Subcutaneous abdominal adipose tissue (tissue), 5 donors: ENCODE results near the gene LRTM2.

ENCODE experiments used
- H3K27ac ChIP-seq: one replicate; pipeline ENCODE4 v1.7.0; 2013; ENCODE audit warnings: low read depth, mild to moderate bottlenecking, inconsistent platforms, low read length, moderate library complexity
- H3K27me3 ChIP-seq, 5 donors: one replicate each; pipeline ENCODE4 v1.7.0; 2013; ENCODE audit warnings: low read length in 5 of 5, inconsistent platforms in 1 of 5; ENCODE audit not compliant: control insufficient read depth in 5 of 5, insufficient read depth in 4 of 5
- H3K36me3 ChIP-seq, 5 donors: one replicate each; pipeline ENCODE4 v1.7.0; 2013; ENCODE audit warnings: low read length in 5 of 5; ENCODE audit not compliant: control insufficient read depth in 5 of 5, insufficient read depth in 5 of 5
- H3K4me1 ChIP-seq, 5 donors: one replicate each; pipeline ENCODE4 v1.7.0; 2013; ENCODE audit warnings: low read length in 5 of 5, mild to moderate bottlenecking in 3 of 5, moderate library complexity in 1 of 5; ENCODE audit not compliant: control insufficient read depth in 5 of 5, insufficient read depth in 5 of 5
- H3K4me3 ChIP-seq, 5 donors: one replicate each; pipeline ENCODE4 v1.7.0; 2013; ENCODE audit warnings: low read length in 5 of 5, low read depth in 1 of 5
- H3K9ac ChIP-seq, 5 donors: one replicate each; pipeline ENCODE4 v1.7.0; 2013; ENCODE audit warnings: low read length in 5 of 5, mild to moderate bottlenecking in 4 of 5, moderate library complexity in 3 of 5
- H3K9me3 ChIP-seq, 5 donors: one replicate each; pipeline ENCODE4 v1.7.0; 2013; ENCODE audit warnings: low read length in 5 of 5; ENCODE audit not compliant: control insufficient read depth in 5 of 5
- donor health status: healthy.
- donor health status: healthy.
- donor health status: healthy.
- donor health status: healthy.
- donor health status: healthy.

The LRTM2 gene

DNA sequence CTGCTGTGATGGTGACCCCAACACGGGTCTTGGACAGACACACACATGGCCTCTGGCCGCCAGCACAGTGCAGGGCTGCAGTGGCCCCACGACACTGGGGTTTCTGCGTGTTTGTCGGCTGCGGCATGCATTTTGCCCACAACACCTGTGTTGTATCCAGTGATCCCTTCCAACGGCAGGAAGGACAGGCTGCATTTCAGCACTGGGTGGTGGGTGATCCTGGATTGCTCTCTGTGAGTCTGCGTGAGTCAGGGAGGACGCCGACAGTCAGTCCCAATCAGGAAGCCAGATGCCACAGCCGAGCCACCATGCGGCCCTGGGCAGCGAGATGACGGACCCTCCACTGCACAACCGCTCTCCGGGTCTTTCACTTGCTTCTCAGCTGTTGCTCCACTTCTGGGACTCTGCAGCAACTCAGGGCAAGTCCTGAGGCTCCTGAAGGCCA is 20.6 kb downstream of the LRTM2 start:
- Histone ChIP-seq H3K4me3 (no peak overlapping the region), H3K9me3 (no peaks in the 10 kb centered on the region), H3K36me3 (no peaks in the 10 kb centered on the region), H3K27me3 (peaks cover 11 to 24% (median 15%) of the 10 kb centered on the region in 5 donors), H3K27ac (no peak overlapping the region), H3K4me1 (no peaks in the 10 kb centered on the region), H3K9ac (no peak overlapping the region)

DNA sequence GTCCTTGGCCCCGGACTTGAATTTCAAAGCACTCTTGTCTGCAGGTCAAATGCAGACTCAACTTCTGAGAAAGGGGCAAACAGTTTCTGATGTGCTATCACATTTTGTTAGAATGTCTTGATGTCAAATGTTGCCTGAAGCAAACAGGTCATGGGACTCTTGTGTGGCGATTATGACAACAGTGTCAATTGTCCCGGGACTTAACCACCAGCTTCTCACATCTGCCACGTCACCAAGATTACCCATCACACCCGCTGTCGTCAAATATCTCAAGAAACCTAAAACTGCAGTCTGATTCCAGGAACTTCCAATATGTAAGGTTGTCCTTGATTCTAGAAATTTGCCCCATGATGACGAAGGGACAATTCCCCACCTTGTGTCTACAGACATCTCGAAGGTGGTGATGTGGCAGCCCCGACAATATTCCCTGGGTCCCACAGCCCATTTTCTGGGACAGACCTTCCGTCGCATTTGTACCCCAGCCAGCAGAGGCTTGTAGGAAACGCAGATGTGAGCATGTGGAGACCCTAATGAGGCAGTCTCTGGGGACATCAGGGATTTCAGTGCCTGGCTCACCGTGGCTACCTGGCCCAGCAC is 21.3 kb downstream of the LRTM2 start:
- no peak overlapping the region for H3K9ac ChIP-seq
- no peaks in the 10 kb centered on the region for H3K36me3 ChIP-seq
- H3K27ac ChIP-seq: no peak overlapping the region
- H3K9me3 ChIP-seq: no peaks in the 10 kb centered on the region
- no peaks in the 10 kb centered on the region for H3K4me1 ChIP-seq
- H3K27me3 ChIP-seq: peaks cover 8 to 24% (median 15%) of the 10 kb centered on the region in 5 donors
- no peak overlapping the region for H3K4me3 ChIP-seq

DNA sequence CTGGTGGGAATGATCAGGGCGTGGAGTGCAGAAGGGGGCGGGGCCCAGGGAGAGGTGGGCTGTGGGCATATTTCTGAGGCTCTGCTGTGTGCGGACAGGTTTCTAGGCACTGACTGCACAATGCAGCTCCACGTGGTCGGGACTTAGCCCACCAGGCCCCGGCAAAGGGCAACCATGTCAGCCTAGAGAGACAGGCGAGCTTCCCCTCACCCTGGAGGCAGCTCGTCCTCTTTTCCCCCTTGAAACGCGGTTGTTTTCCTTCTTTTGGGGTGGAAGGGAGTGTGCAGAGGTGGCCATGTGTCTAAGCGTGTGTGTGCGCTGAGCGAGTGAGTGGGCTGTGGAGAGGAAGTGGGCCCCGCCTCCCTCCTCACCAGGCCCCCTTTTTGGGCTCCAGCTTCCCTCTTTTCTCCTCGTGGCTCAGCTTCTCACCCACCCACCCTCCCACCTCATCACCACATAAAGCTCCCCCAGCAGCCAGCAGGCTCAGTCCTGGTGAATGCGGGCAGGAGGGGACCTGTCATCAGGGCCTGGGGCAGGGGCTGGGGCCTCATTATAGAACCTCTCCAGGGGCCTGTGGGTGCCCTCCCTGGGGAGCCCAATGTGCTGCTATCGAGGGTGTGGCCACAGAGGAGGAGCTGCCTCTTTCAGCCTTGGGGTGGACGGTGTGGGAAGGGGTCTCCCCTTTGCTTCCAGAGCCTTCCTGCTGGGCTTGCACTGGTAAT is 22.0 kb downstream of the LRTM2 start:
- H3K27ac ChIP-seq: no peak overlapping the region
- H3K4me3 ChIP-seq: no peak overlapping the region
- no peaks in the 10 kb centered on the region for H3K4me1 ChIP-seq
- H3K27me3 ChIP-seq: peaks cover 8 to 21% (median 15%) of the 10 kb centered on the region in 5 donors
- no peak overlapping the region for H3K9ac ChIP-seq
- H3K9me3 ChIP-seq: no peaks in the 10 kb centered on the region
- H3K36me3 ChIP-seq: no peaks in the 10 kb centered on the region

DNA sequence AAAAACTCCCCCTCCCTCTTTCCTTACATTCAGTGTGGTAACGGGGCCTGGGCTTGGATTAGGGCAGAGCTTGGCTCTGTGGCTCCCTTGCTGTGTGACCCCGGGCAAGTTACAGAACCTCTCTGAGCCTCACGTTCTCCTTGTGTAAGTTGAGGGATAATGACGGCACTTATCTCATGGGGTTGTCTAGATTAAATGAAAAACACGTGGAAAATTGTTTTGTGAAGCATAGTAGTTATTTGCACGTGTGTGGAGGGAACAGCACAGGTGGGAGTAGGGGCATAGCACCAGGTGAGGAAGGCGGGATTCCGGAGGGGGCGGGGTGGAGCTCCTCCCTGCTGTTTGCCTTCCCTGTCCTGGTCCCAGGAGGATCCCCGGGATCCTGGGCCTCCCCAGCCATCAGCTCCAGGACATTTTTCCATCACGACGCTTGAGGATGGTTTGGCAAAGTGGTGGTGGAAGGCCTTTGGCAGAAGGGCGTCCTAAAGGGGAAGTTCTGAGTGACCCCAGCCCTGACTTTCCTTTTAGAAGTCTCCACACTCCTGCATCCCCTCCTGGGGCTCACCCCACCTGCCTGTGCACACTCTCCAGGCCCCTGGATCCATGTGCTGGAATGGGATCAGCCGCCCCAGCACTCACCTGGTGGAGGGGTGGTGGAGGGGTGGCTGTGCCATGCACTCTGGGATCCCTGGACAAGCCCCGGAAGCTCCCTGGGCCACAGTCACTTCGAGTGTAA is 22.7 kb downstream of the LRTM2 start:
- no peaks in the 10 kb centered on the region for H3K4me1 ChIP-seq
- no peak overlapping the region for H3K9ac ChIP-seq
- no peaks in the 10 kb centered on the region for H3K36me3 ChIP-seq
- no peak overlapping the region for H3K4me3 ChIP-seq
- H3K9me3 ChIP-seq: no peaks in the 10 kb centered on the region
- peaks cover 8 to 18% (median 15%) of the 10 kb centered on the region in 5 donors for H3K27me3 ChIP-seq
- no peak overlapping the region for H3K27ac ChIP-seq

DNA sequence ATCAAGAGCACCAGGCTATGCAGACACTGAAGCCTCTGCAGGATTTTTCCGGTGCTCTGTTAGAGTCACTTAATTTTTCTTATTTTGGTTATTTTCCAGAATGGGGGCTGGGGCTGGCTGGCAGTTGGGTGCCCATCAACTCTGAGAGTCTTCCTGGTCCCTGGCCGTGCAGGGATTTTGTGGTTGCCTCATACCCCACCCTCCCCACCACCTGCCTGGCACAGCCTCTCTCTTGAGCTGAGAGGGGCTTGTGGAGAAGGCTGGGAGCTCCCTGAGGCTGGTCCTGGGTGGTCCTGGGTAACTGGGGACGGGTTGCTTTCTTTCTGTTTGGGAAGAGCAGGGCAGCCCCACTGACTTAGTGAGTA is 23.3 kb downstream of the LRTM2 start:
- H3K36me3 ChIP-seq: no peaks in the 10 kb centered on the region
- no peak overlapping the region for H3K27ac ChIP-seq
- H3K27me3 ChIP-seq: peaks cover 8 to 17% (median 15%) of the 10 kb centered on the region in 5 donors
- H3K9me3 ChIP-seq: no peaks in the 10 kb centered on the region
- no peaks in the 10 kb centered on the region for H3K4me1 ChIP-seq
- no peak overlapping the region for H3K4me3 ChIP-seq
- no peak overlapping the region for H3K9ac ChIP-seq

DNA sequence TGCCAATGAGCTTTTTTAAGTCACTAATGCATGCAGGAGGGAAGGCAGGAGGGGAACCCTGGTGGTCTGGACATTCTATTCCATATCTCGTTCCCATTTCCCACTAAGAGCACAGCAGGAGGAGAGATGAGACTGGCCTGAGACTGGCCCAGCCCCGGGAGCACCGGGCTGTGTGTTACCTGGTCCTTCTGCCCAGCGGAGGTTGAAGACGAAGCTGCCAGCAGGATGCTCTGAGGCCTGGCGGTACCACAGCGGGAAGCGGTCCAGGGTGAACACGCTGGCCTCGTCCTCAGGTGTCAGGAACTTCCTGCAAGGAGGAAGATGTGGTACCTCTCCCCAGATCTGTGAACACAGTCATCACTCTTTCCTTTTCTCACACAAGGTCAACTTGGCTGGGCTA is 23.9 kb downstream of the LRTM2 start:
- Histone ChIP-seq H3K9ac (no peak overlapping the region), H3K4me1 (no peaks in the 10 kb centered on the region), H3K27ac (no peak overlapping the region), H3K27me3 (peaks cover 8 to 17% (median 15%) of the 10 kb centered on the region in 5 donors), H3K9me3 (no peaks in the 10 kb centered on the region), H3K36me3 (no peaks in the 10 kb centered on the region), H3K4me3 (no peak overlapping the region)

DNA sequence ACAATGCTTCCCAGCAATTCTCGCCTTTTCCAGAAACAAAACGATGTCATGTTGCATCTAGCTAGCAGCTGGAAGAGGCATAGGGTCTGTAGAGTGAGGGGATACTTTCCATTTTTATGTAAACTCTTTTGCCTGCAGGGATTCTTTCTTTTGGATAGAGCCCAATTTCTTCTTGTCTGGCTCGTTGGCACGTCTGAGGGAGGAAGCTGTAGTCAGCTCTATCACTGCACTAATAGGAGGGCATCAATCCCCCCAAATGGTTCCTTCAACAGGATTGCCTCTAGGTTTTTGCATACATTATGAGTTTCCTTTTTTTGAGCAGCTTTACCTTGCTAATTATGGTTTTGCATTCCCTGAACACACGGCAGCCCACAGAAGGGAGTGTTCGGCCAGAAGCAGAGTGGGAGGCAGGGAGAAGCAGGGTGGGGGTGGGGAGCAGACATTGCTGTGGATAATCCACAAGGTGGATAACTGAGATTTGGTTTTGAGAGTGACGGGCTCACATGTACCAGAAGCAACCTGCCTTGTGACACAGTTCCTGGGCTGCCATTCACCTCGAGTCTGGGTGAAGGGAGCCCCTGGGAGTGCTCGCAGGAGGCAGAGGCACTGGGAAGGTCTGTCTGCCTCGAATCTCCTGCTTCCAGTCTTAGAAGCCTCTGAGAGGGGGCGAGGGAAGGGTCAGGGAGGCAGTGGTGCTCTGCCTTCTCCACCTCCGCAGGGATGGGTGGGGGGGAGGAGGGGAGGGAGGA is 24.5 kb downstream of the LRTM2 start:
- Histone ChIP-seq H3K4me1 (no peaks in the 10 kb centered on the region), H3K9me3 (no peaks in the 10 kb centered on the region), H3K9ac (no peak overlapping the region), H3K36me3 (no peaks in the 10 kb centered on the region), H3K4me3 (no peak overlapping the region), H3K27me3 (peaks cover 8 to 15% (median 14%) of the 10 kb centered on the region in 5 donors), H3K27ac (no peak overlapping the region)

DNA sequence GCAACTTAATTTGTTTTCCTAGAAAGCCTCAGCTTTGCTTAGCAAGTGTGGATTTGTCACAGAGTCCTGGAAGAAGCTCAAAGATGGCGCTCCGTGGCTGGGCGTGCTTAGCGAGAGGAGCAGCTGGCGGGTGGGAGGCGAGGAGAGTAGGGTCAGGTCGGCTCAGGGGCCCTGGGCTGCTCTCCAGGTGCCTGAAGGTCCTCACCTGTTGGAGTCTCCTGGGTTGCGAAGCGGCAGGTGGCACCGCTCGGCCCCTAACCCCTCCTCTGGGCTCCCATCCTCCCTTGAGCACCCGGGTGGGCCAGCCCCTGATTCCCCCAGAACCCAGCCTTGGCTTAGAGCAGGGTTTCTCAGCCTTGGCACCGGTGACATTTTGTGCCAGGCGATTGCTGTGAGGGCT is 25.1 kb downstream of the LRTM2 start:
- no peaks in the 10 kb centered on the region for H3K36me3 ChIP-seq
- no peak overlapping the region for H3K4me3 ChIP-seq
- no peak overlapping the region for H3K9ac ChIP-seq
- peaks cover 8 to 15% (median 14%) of the 10 kb centered on the region in 5 donors for H3K27me3 ChIP-seq
- H3K9me3 ChIP-seq: no peaks in the 10 kb centered on the region
- H3K27ac ChIP-seq: no peak overlapping the region
- H3K4me1 ChIP-seq: no peaks in the 10 kb centered on the region

DNA sequence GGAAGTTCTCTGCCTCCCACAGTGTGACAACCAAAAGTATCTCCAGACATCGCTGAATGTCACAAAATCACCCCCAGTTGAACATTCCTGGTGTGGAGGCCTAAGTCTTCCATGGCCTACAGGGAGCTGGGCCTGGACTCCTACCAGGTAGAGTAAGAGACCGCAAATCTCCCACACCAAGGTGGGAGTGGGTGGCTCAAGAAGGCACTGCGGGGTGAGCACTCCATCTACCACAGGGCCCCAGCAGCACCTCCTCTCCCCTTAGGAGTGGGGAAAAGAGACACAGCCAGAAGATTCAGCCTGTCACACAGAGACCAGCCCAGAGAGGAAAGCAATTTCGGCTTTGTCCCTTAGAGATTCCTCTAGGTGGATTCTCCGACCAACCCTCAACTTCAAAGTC is 25.5 kb downstream of the LRTM2 start:
- Histone ChIP-seq H3K4me1 (no peaks in the 10 kb centered on the region), H3K27me3 (peaks cover 8 to 14% (median 12%) of the 10 kb centered on the region in 5 donors), H3K27ac (no peak overlapping the region), H3K9ac (no peak overlapping the region), H3K4me3 (no peak overlapping the region), H3K9me3 (no peaks in the 10 kb centered on the region), H3K36me3 (no peaks in the 10 kb centered on the region)
